ENCODE measurements around the gene TNS3.

GRCh38 chr7:47505312-47506007, 76.5 kb downstream of the TNS3 start:
- no peak for TF ChIP-seq TAF1 (IDR thresholded peaks at IDR 0.05; ENCODE audit: borderline replicate concordance, low read depth, low read length)
- TF ChIP-seq MEF2A (IDR thresholded peaks at IDR 0.05; ENCODE audit: borderline replicate concordance, low read depth), result no peak

All from SK-N-SH (cell line).